GM12878 (cell line): Measurements from ENCODE around the gene GMDS. TPM values are rescaled to one million over a fixed set of nuclear protein-coding genes. Genes with fewer than 3 reads are reported as not detected.

Source experiments
- ATAC-seq: fragments of 200-7000 bp; cut with Tn5 transposase; 3 replicates; pipeline ENCODE4 v1.9.1; 2020; ENCODE audit warnings: mild to moderate bottlenecking, moderate library complexity
- BruUV-seq: library from RNA; stranded (reverse); fragments of 400-500 nt; replicated peaks from 2 replicates; lab custom pipeline; 2021; lab: Mats Ljungman, UMichigan
- CTCF ChIA-PET: fragments of 300-600 bp; sonication (Branson Sonifier 250); formaldehyde crosslinking; extraction: SDS; loops from one replicate; lab custom pipeline; 2021; ENCODE audit warnings: inconsistent platforms; lab: Yijun Ruan, JAX
- POLR2A ChIA-PET: fragments of 350-600 bp; formaldehyde crosslinking; extraction: SDS; loops from one replicate; lab custom pipeline; 2021; ENCODE audit warnings: inconsistent platforms; lab: Charles Lee
- RAD21 ChIA-PET: fragments of 300-600 bp; sonication (Branson Sonifier 250); formaldehyde crosslinking; loops from one replicate; lab custom pipeline; 2023; ENCODE audit warnings: antibody characterized with exemption; ENCODE audit not compliant: unreplicated experiment; lab: Charles Lee
- SMC1A ChIA-PET: fragments of 300-600 bp; sonication (Branson Sonifier 250); formaldehyde crosslinking; loops from one replicate; lab custom pipeline; 2023; ENCODE audit not compliant: unreplicated experiment, uncharacterized antibody; lab: Charles Lee
- DNase-seq: peaks from one replicate; pipeline ENCODE4 v3.0.0-alpha.2; 2011; ENCODE audit warnings: low read depth, low spot score
- FAIRE-seq: peaks from 3 replicates; lab custom pipeline; 2011; peaks lifted over from hg19 to GRCh38; lab: Jason Lieb, UNC
- H2AFZ ChIP-seq: 2 replicates; pipeline ENCODE4 v1.6.0; 2011; ENCODE audit warnings: low read depth, low read length, control low read depth; ENCODE audit not compliant: control insufficient read depth
- H3K27ac ChIP-seq: 2 replicates; pipeline ENCODE4 v1.5.1; 2011; ENCODE audit warnings: control low read depth; ENCODE audit not compliant: control insufficient read depth, insufficient read depth
- H3K27me3 ChIP-seq, 2 experiments: replicated peaks in 1 of 2; 2 replicates each; pipeline versions ENCODE4 v1.6.0 to v1.6.1; 2011; ENCODE audit warnings: low read length in 1 of 2; ENCODE audit not compliant: control insufficient read depth in 2 of 2, insufficient read depth in 2 of 2
- H3K36me3 ChIP-seq, 2 experiments: 2 replicates each; pipeline ENCODE4 v1.5.1; 2011; ENCODE audit warnings: low read length in 1 of 2; ENCODE audit not compliant: control insufficient read depth in 2 of 2, insufficient read depth in 2 of 2
- H3K4me1 ChIP-seq: 2 replicates; pipeline ENCODE4 v1.6.1; 2011; ENCODE audit warnings: mild to moderate bottlenecking, low read length, moderate library complexity, mixed read lengths; ENCODE audit not compliant: control insufficient read depth, insufficient read depth
- H3K4me2 ChIP-seq: 2 replicates; pipeline ENCODE4 v1.6.0; 2011; ENCODE audit warnings: control low read depth; ENCODE audit not compliant: control insufficient read depth, insufficient read depth
- H3K4me3 ChIP-seq: fragments of 200-600 bp; sonication (generic); 2 replicates; pipeline ENCODE4 v1.5.1; 2016
- H3K79me2 ChIP-seq: 2 replicates; pipeline ENCODE4 v1.6.0; 2011; ENCODE audit warnings: low read length; ENCODE audit not compliant: control insufficient read depth, insufficient read depth
- H3K9ac ChIP-seq: 2 replicates; pipeline ENCODE4 v1.8.0; 2011; ENCODE audit warnings: low read length, control low read depth, mixed read lengths; ENCODE audit not compliant: control insufficient read depth, insufficient read depth
- H3K9me3 ChIP-seq: replicated peaks from 3 replicates; pipeline ENCODE4 v1.5.1; 2011; ENCODE audit warnings: mild to moderate bottlenecking, low read length; ENCODE audit not compliant: control insufficient read depth, insufficient read depth
- H4K20me1 ChIP-seq: 2 replicates; pipeline ENCODE4 v1.6.0; 2011; ENCODE audit not compliant: control insufficient read depth, insufficient read depth
- BMI1 ChIP-seq: fragments of 450-650 bp; IDR thresholded peaks from 2 replicates; pipeline ENCODE4 v1.6.1; 2016; ENCODE audit warnings: mild to moderate bottlenecking, moderate library complexity, borderline replicate concordance
- EP300 ChIP-seq, 2 experiments: fragments of 150-350 bp in 1 of 2; IDR thresholded peaks; 2 replicates each; pipeline ENCODE4 v1.6.1; 2011 to 2012; ENCODE audit warnings: low read depth in 2 of 2, low read length in 2 of 2, borderline replicate concordance in 1 of 2, improper control_type of control experiment in 1 of 2, inconsistent platforms in 1 of 2; ENCODE audit not compliant: control insufficient read depth in 1 of 2
- ESRRA ChIP-seq: IDR thresholded peaks from 2 replicates; pipeline ENCODE4 v1.6.1; 2012; ENCODE audit warnings: mild to moderate bottlenecking, low read length, improper control_type of control experiment
- GATAD2B ChIP-seq: fragments of 450-650 bp; conservative IDR thresholded peaks from 2 replicates; pipeline ENCODE4 v1.6.1; 2017; ENCODE audit warnings: low read depth, mild to moderate bottlenecking, moderate library complexity
- IRF5 ChIP-seq: fragments of 450-650 bp; IDR thresholded peaks from 2 replicates; pipeline ENCODE4 v1.6.1; 2017; ENCODE audit warnings: borderline replicate concordance
- MEF2B ChIP-seq: fragments of 450-650 bp; IDR thresholded peaks from 2 replicates; pipeline ENCODE4 v1.6.1; 2018; ENCODE audit warnings: mild to moderate bottlenecking, moderate library complexity; ENCODE audit not compliant: partially characterized antibody, poor library complexity, severe bottlenecking
- MYC ChIP-seq: IDR thresholded peaks from 2 replicates; pipeline ENCODE4 v1.6.1; 2011; ENCODE audit warnings: mild to moderate bottlenecking, low read length, moderate library complexity, inconsistent platforms; ENCODE audit not compliant: insufficient read depth, insufficient replicate concordance, insufficient read length, severe bottlenecking
- SPI1 ChIP-seq: IDR thresholded peaks from 2 replicates; pipeline ENCODE4 v1.6.1; 2011; ENCODE audit warnings: low read depth, mild to moderate bottlenecking, low read length, moderate library complexity, borderline replicate concordance; ENCODE audit not compliant: insufficient read depth
- ZNF622 ChIP-seq: fragments of 450-650 bp; IDR thresholded peaks from 2 replicates; pipeline ENCODE4 v1.6.1; 2017; ENCODE audit warnings: mild to moderate bottlenecking, inconsistent platforms
- WGBS: methylation state at CpG from one replicate; pipeline ENCODE4 v1.1.6; 2016; ENCODE audit warnings: low lambda C conversion rate; ENCODE audit not compliant: insufficient replicate concordance, insufficient coverage; ENCODE audit errors: missing lambda C conversion rate; 5-methylcytosine and 5-hydroxymethylcytosine counted together
- in situ Hi-C: fragments of 300-500 bp; cut with MboI; formaldehyde crosslinking; loops from 9 replicates; pipeline ENCODE4 v1.14.3; 2018; ENCODE audit warnings: mixed read lengths
- intact Hi-C: fragments of 100-400 bp; cut with micrococcal nuclease; formaldehyde crosslinking; loops from one replicate; pipeline ENCODE4 v1.14.2; 2022; ENCODE audit not compliant: unreplicated experiment
- polyA plus RNA-seq, 11 experiments: library from polyadenylated mRNA; depleted of rRNA in 4 of 11; unstranded in 6 of 11; stranded (reverse) in 5 of 11; fragments of >200 nt; fragmentation: Nextera tagmentation in 4 of 11; fragmentation: Illumina TruSeq in 1 of 11; extraction: Ambion mirVana in 4 of 11; extraction: Trizol in 1 of 11; gene quantifications; 1 replicate in 1 of 11; 2 replicates in 10 of 11; pipeline versions ENCODE4 v1.2.1 to v1.2.3, GENCODE V29; 2011 to 2016; ENCODE audit warnings: inconsistent platforms in 2 of 11, missing spikeins in 2 of 11, low read depth in 1 of 11
- total RNA-seq, 4 experiments: library from RNA; depleted of rRNA in 3 of 4; stranded (reverse); fragments of >200 nt in 3 of 4; fragmentation: Illumina TruSeq in 1 of 4; extraction: Trizol in 1 of 4; gene quantifications; 2 replicates each; pipeline versions ENCODE4 v1.2.1 to v1.2.3, GENCODE V29; 2013 to 2021
- TF ChIP-seq, protein P1 (sequence below): fragments of 450-650 bp; IDR thresholded peaks from 2 replicates; pipeline ENCODE4 v1.6.1; 2017; ENCODE audit warnings: antibody characterized with exemption, mild to moderate bottlenecking, moderate library complexity

GMDS gene
- total and polyA plus RNA-seq, 10 of the 15 experiments (the other 5 are each of a cell fraction or from before 2014, with no cell fraction given), result 0.61 to 53.8 (median 29.3) TPM

- TF ChIP-seq, protein P1, sequence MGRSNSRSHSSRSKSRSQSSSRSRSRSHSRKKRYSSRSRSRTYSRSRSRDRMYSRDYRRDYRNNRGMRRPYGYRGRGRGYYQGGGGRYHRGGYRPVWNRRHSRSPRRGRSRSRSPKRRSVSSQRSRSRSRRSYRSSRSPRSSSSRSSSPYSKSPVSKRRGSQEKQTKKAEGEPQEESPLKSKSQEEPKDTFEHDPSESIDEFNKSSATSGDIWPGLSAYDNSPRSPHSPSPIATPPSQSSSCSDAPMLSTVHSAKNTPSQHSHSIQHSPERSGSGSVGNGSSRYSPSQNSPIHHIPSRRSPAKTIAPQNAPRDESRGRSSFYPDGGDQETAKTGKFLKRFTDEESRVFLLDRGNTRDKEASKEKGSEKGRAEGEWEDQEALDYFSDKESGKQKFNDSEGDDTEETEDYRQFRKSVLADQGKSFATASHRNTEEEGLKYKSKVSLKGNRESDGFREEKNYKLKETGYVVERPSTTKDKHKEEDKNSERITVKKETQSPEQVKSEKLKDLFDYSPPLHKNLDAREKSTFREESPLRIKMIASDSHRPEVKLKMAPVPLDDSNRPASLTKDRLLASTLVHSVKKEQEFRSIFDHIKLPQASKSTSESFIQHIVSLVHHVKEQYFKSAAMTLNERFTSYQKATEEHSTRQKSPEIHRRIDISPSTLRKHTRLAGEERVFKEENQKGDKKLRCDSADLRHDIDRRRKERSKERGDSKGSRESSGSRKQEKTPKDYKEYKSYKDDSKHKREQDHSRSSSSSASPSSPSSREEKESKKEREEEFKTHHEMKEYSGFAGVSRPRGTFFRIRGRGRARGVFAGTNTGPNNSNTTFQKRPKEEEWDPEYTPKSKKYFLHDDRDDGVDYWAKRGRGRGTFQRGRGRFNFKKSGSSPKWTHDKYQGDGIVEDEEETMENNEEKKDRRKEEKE, result no peak
- TF ChIP-seq IRF5, result no peak
- no peak for TF ChIP-seq ZNF622
- TF ChIP-seq SPI1, result no peak
- TF ChIP-seq GATAD2B, result no peak
Measured at GRCh38 chr6:1600063-1600763, 645.2 kb downstream of the GMDS start (continued).

DNA sequence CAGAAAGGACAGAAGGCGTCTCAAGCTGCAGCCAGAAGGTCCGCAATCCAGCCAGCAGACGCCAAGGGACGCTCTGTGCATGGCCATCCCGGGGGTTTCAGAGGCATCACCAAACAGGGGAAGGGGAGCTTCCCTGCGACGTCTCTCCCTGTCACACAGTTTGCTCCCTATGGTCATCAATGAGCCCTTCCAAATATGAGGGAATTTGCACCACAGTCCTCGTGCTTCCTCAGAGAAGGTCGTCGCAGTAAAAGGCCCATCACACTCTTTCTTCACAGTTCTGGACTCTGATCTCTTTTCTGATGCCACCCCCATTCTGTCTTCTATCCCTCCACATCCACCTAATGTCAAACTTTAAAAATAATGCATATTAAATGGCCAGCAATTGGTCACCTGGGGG is 645.9 kb downstream of the GMDS start:
- intact Hi-C loops, result loop anchor here (10.0 kb wide), 1 partner anchor 845 kb away; no protein-coding TSS in a partner anchor
- 47% methylated on average over 10 of the region's 10 CpGs for WGBS
- H3K9me3 ChIP-seq, result no peaks in the 10 kb centered on the region
- H3K79me2 ChIP-seq, result no peaks in the 10 kb centered on the region
- no peaks in the 10 kb centered on the region for H3K36me3 ChIP-seq
- BruUV-seq, result no TSS peak
- H3K4me3 ChIP-seq, result no peak overlapping the region
- ChIA-PET CTCF (interaction anchor here (0.9 kb wide), 1 partner anchor 505 kb away, joined by 4 read pairs; no protein-coding TSS in a partner anchor), SMC1A (no interaction called here), POLR2A (interaction anchor here (0.7 kb wide), 1 partner anchor 67 kb away, joined by 3 read pairs; no protein-coding TSS in a partner anchor), RAD21 (interaction anchor here (1.1 to 1.2 kb wide), 2 partner anchors 505 to 592 kb away, joined by 3 to 4 read pairs; no protein-coding TSS in a partner anchor)
- in situ Hi-C loops, result loop anchor here (10.0 to 25.0 kb wide), 2 partner anchors 1155 to 1338 kb away; partner anchors contain the start of gene MYLK4
- H2AFZ ChIP-seq, result no peak overlapping the region
- TF ChIP-seq MYC, result no peak
- no peak for TF ChIP-seq MEF2B
- TF ChIP-seq EP300 (IDR thresholded peaks at IDR 0.05; ENCODE audit: borderline replicate concordance in 1 of 2, control insufficient read depth in 1 of 2, low read depth in 2 of 2, low read length in 2 of 2), result no peak
- TF ChIP-seq BMI1, result no peak
- no peak for TF ChIP-seq ESRRA
- no peaks in the 10 kb centered on the region for H3K4me1 ChIP-seq
- no peak for ATAC-seq
- no peak overlapping the region for H3K9ac ChIP-seq
- no peak overlapping the region for H3K27ac ChIP-seq
- no peaks in the 10 kb centered on the region for H4K20me1 ChIP-seq
- peaks cover 3 to 9% of the 10 kb centered on the region in 2 experiments for H3K27me3 ChIP-seq
- no peak for DNase-seq
- no peak for FAIRE-seq
- H3K4me2 ChIP-seq, result no peak overlapping the region
